Motor neuron (in vitro differentiated cells): ENCODE measurements around the gene CHAC1. TPM values are rescaled to one million over a fixed set of nuclear protein-coding genes. Genes with fewer than 3 reads are reported as not detected.

ENCODE experiments used
- ATAC-seq, 8 experiments: fragments of 200-7000 bp; cut with Tn5 transposase; replicated peaks in 6 of 8; 2 replicates each; pipeline ENCODE4 v1.8.0; 2021; ENCODE audit warnings: mild to moderate bottlenecking in 8 of 8, moderate library complexity in 8 of 8
- H3K27ac ChIP-seq, 2 donors: fragments of 250-450 bp; sonication (Bioruptor Pico); 2 replicates each; pipeline ENCODE4 v1.9.0; 2021; ENCODE audit warnings: antibody characterized with exemption in 2 of 2, mild to moderate bottlenecking in 2 of 2, moderate library complexity in 1 of 2
- H3K4me1 ChIP-seq, 2 donors: fragments of 250-450 bp; sonication (Bioruptor Pico); replicated peaks in 1 of 2; 2 replicates each; pipeline ENCODE4 v1.6.1; 2021; ENCODE audit warnings: antibody characterized with exemption in 2 of 2, mild to moderate bottlenecking in 2 of 2, moderate library complexity in 1 of 2
- H3K4me3 ChIP-seq, 5 donors: fragments of 250-450 bp; sonication (Bioruptor Pico); 2 replicates each; pipeline ENCODE4 v1.9.0; 2021; ENCODE audit warnings: antibody characterized with exemption in 5 of 5, mild to moderate bottlenecking in 5 of 5, moderate library complexity in 4 of 5
- WGBS, 10 experiments: fragments of 450-650 bp; shearing (Covaris generic); methylation state at CpG; one replicate each; pipeline ENCODE4 v1.0.0; 2022; 5-methylcytosine and 5-hydroxymethylcytosine counted together
- in situ Hi-C, 9 experiments: fragments of 400-800 bp; cut with MboI; loops; one replicate each; pipeline ENCODE4 v1.15.0; 2021; ENCODE audit warnings: low sequenced_read_pairs in 9 of 9, low pct_unique_long_range_greater_than_20kb in 2 of 9; ENCODE audit not compliant: unreplicated experiment in 9 of 9
- total RNA-seq, 8 experiments: library from RNA; unstranded; fragments of 300-600 nt; gene quantifications; 2 replicates each; pipeline versions ENCODE4 v1.2.3 to v1.2.4, GENCODE V29; 2022

CHAC1 gene
- total RNA-seq, 8 experiments from 2014 or later, result 2.7 to 70.3 (median 21.4) TPM

DNA sequence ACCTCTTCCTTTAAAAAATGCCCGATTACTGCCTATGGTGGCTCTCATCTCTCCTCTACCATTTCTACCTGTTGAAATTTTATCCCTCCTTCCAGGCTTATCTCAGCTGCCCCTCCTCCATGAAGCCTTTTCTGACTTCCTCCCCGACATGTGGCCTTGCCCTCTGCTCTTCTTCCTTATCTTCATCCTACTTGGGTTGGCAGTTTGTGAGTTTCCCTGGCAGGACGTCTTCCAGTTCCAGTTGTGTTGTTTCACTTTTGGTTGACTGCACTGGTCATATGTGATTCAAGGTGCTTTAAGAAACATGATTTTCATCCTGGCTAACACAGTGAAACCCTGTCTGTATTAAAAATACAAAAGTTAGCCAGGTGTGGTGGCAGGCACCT is 19.8 kb upstream of the CHAC1 start:
- no peak overlapping the region for H3K4me3 ChIP-seq
- ATAC-seq, result no peak
- H3K27ac ChIP-seq, result no peak overlapping the region
- in situ Hi-C loops, result no loop called here
- WGBS, 10 experiments, result 17 to 100% (median 86%) methylated on average over 1 to 2 of the region's 3 CpGs; no CpG with 5 or more reads in 2 of the 10 experiments
- H3K4me1 ChIP-seq, result peaks cover 23 to 32% of the 10 kb centered on the region in 2 donors

DNA sequence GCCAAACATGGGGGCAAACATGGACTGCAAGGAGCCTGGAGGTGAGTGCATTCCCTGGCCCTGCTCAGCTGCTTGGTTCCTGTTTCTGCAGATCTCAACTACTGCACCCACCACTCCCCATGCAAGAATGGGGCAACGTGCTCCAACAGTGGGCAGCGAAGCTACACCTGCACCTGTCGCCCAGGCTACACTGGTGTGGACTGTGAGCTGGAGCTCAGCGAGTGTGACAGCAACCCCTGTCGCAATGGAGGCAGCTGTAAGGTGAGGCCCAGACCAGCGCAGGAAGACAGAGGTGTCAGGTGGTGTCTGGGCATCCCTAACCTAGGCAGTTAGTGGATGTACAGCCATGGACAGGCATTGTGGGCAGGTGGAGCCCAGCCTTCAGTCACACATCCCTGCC is 18.8 kb upstream of the CHAC1 start:
- WGBS, 10 experiments, result 57 to 84% (median 65%) methylated on average over 1 to 6 of the region's 6 CpGs; no CpG with 5 or more reads in 1 of the 10 experiments
- H3K4me1 ChIP-seq, result peaks cover 23 to 31% of the 10 kb centered on the region in 2 donors
- no peak overlapping the region for H3K4me3 ChIP-seq
- no peak for ATAC-seq
- in situ Hi-C loops, result no loop called here
- no peak overlapping the region for H3K27ac ChIP-seq

DNA sequence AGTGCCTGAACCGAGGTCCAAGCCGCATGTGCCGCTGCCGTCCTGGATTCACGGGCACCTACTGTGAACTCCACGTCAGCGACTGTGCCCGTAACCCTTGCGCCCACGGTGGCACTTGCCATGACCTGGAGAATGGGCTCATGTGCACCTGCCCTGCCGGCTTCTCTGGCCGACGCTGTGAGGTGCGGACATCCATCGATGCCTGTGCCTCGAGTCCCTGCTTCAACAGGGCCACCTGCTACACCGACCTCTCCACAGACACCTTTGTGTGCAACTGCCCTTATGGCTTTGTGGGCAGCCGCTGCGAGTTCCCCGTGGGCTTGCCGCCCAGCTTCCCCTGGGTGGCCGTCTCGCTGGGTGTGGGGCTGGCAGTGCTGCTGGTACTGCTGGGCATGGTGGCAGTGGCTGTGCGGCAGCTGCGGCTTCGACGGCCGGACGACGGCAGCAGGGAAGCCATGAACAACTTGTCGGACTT is 17.0 kb upstream of the CHAC1 start:
- Histone ChIP-seq H3K4me3 (no peak overlapping the region), H3K4me1 (peaks cover 27 to 42% of the 10 kb centered on the region in 2 donors), H3K27ac (no peak overlapping the region)
- no peak for ATAC-seq
- in situ Hi-C loops, result no loop called here
- 60 to 95% (median 87%) methylated on average over 1 to 13 of the region's 31 CpGs; no CpG with 5 or more reads in 4 of the 10 experiments for WGBS, 10 experiments

GRCh38 chr15:40936709-40937666 is 16.3 kb upstream of the CHAC1 start:
- in situ Hi-C loops, result no loop called here
- ATAC-seq, result peak in 1 of 8 experiments; percentile 1
- H3K4me3 ChIP-seq, result no peak overlapping the region
- 62 to 100% (median 78%) methylated on average over 1 to 6 of the region's 15 CpGs; no CpG with 5 or more reads in 3 of the 10 experiments for WGBS, 10 experiments
- peaks cover 21 to 35% of the 10 kb centered on the region in 2 donors for H3K4me1 ChIP-seq
- H3K27ac ChIP-seq, result peak overlapping the region in 1 of 2 donors; percentile 45

- H3K27ac ChIP-seq, result no peak overlapping the region
- peaks cover 23 to 34% of the 10 kb centered on the region in 2 donors for H3K4me1 ChIP-seq
- in situ Hi-C loops, result no loop called here
- peak in 1 of 8 experiments; percentile 3 for ATAC-seq
- no peak overlapping the region for H3K4me3 ChIP-seq
- 40 to 69% (median 61%) methylated on average over 1 to 11 of the region's 19 CpGs; no CpG with 5 or more reads in 6 of the 10 experiments for WGBS, 10 experiments
These were observed 15.3 kb upstream of the CHAC1 start for GRCh38 chr15:40937762-40938535.

GRCh38 chr15:40938536-40938870 is 14.8 kb upstream of the CHAC1 start:
- ATAC-seq, result no peak
- peaks cover 27 to 38% of the 10 kb centered on the region in 2 donors for H3K4me1 ChIP-seq
- H3K4me3 ChIP-seq, result no peak overlapping the region
- 86 to 100% (median 93%) methylated on average over 1 to 5 of the region's 6 CpGs; no CpG with 5 or more reads in 7 of the 10 experiments for WGBS, 10 experiments
- in situ Hi-C loops, result no loop called here
- H3K27ac ChIP-seq, result no peak overlapping the region

DNA sequence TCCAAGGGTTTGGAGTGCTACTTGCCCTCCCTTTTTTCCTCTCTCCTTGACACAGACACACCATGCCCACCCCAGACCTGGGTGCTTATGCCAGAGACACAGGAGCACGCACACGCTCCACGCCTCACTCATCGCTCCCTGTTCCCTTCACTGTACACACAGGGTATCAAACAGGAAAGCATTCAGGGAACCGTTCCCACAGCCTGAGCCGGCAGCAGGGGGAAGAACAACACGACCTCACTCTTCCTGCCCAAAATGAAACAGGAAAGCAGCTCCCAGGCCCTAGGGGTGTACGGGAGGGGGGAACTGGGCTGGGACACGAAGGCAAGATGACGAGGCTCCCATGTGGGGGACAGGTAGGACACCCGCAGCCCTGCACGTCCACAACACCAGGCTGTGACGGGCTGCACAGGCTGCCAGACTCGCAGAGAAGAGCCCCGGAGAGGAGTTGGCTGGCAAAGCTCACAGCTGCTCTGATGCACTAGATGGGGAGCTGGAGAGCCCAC is 12.9 kb upstream of the CHAC1 start:
- H3K27ac ChIP-seq, result peak overlapping the region; percentile 30 to 83
- H3K4me1 ChIP-seq, result peaks cover 27 to 38% of the 10 kb centered on the region in 2 donors
- WGBS, 10 experiments, result 79 to 100% (median 93%) methylated on average over 1 to 7 of the region's 15 CpGs; no CpG with 5 or more reads in 6 of the 10 experiments
- H3K4me3 ChIP-seq, result no peak overlapping the region
- in situ Hi-C loops, result no loop called here
- no peak for ATAC-seq

DNA sequence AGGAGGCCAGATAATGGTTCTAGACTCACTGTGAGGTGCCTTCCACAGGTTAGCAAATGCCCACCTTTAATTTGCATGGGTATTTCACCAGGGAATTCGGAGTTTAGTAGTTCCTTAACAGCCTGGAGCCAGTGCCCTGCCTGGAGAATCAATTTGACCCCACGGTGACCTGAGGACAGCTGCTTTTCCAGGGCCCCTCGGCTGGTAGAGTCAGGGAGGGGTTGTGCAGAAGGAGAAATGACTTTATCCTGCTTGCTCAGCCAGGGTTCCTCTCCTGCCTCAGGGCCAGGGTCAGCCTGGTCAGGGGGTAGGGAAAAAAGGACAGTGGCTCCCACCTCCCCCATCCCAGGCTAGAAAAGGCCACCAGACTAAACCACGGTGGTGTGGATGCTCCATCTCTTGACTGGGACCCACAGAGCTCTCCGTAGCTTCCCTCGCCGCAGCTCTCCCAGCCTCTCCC is 12.2 kb upstream of the CHAC1 start:
- in situ Hi-C loops, result no loop called here
- H3K27ac ChIP-seq, result peak overlapping the region; percentile 83 to 86
- 0 to 75% (median 0%) methylated on average over 1 to 2 of the region's 7 CpGs; no CpG with 5 or more reads in 7 of the 10 experiments for WGBS, 10 experiments
- peaks cover 27 to 38% of the 10 kb centered on the region in 2 donors for H3K4me1 ChIP-seq
- ATAC-seq, result peak in 4 of 8 experiments; percentile 1 to 38 (median 26)
- peak overlapping the region; percentile 26 to 43 (median 36) for H3K4me3 ChIP-seq

GRCh38 chr15:40941528-40942336 is 11.5 kb upstream of the CHAC1 start:
- in situ Hi-C loops, result no loop called here
- WGBS, 10 experiments, result 0% methylated on average over 3 of the region's 92 CpGs; no CpG with 5 or more reads in 9 of the 10 experiments
- Histone ChIP-seq H3K4me3 (peak overlapping the region; percentile 26 to 43 (median 36)), H3K27ac (peak overlapping the region; percentile 83 to 86), H3K4me1 (peaks cover 25 to 34% of the 10 kb centered on the region in 2 donors)
- ATAC-seq, result peak; percentile 85 to 90 (median 88)

DNA sequence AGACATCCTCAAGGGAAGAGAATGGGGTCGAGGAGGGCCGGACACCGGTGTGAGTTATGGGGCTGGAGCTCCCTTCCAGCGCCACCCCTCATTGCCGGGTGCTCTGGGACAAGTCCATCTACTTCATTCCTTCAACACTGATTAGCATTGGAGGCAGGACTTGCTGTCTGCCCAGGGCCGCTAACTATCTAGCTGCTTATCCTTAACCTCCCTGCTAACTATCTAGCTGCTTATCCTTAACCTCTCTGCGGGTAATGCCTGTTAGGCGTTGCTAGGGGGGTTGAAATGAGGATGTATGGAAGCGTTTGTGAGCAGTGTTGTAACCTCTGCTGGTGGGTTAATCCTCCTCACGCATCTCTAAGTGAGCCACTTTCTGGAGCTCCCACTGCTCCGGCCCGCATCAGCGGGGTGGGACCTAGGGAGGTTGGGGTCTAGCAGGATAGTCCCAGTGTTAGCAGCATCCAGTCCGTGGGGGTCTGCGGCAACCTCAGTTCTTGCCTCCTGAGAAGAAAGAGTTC is 10.9 kb upstream of the CHAC1 start:
- WGBS, 10 experiments, result 61 to 100% (median 91%) methylated on average over 1 to 6 of the region's 15 CpGs; no CpG with 5 or more reads in 6 of the 10 experiments
- peak in 6 of 8 experiments; percentile 2 to 11 (median 5) for ATAC-seq
- Histone ChIP-seq H3K4me3 (peak overlapping the region; percentile 26 to 43 (median 36)), H3K27ac (peak overlapping the region; percentile 83 to 86), H3K4me1 (peaks cover 24 to 29% of the 10 kb centered on the region in 2 donors)
- in situ Hi-C loops, result no loop called here

- Histone ChIP-seq H3K27ac (peak overlapping the region; percentile 83 to 86), H3K4me3 (peak overlapping the region in 1 of 5 donors; percentile 43), H3K4me1 (peaks cover 24 to 26% of the 10 kb centered on the region in 2 donors)
- WGBS, 10 experiments, result 75 to 95% (median 92%) methylated on average over 3 to 12 of the region's 12 CpGs; no CpG with 5 or more reads in 2 of the 10 experiments
- in situ Hi-C loops, result no loop called here
- no peak for ATAC-seq
These were observed 10.4 kb upstream of the CHAC1 start for GRCh38 chr15:40942878-40943277.
